ENCODE results near the gene ACTR3C.
"Not testable (repeated sequence)": the region's sequence is repeated elsewhere in the genome, so short reads cannot be mapped to it uniquely, and the experiment has no call there.

DNA sequence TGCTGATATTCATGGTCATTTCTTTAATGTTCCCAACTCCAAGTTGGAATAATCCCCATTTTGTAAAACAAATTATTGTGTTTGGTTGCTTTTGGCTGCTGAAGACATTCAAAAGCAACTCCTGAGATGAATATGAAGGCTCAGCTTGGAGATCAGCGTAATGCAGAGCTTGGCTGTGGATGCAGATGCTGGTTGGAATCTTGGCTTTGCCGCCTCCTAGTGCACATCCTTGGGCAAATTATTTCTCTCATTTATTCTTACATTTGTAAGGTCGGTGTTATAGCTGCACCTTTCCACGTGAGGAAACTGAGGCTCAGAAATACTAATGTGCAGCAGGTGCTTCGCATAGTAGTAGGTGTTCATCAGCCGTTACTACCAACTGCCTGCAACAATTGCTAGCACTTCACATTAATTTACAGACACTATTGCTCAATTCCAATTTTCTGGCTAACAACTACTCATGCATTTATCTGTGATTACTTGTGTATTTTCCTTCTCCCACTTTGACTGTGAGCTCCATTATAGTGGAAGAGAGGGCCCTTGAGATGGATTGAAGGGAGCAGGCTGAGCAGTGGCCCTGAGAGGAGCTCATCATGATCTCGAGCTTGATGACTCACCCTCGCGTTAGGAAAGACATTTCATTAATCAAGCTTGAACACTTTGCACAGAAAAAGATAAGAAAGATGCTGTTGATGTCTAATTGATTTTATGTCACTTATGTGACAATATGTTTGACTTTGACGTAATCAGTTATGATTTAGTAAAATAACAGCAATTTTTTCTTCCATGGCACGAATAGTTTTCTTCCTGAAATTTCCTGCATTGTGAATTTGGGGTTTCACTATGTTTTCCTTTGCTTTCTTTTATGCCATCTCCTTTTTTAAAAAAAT, 101.0 kb downstream of the ACTR3C start:
- TF ChIP-seq POLR2A, CTCF (IDR thresholded peaks at IDR 0.05): not testable (repeated sequence)

Data from prostate gland (tissue), 2 donors.